GM12878 (cell line): ENCODE measurements around the gene DLD. TPM values are rescaled to one million over a fixed set of nuclear protein-coding genes. Genes with fewer than 3 reads are reported as not detected.

Experiments used
- ATAC-seq: fragments of 200-7000 bp; cut with Tn5 transposase; 3 replicates; pipeline ENCODE4 v1.9.1; 2020; ENCODE audit warnings: mild to moderate bottlenecking, moderate library complexity
- BruUV-seq: library from RNA; stranded (reverse); fragments of 400-500 nt; replicated peaks from 2 replicates; lab custom pipeline; 2021; lab: Mats Ljungman, UMichigan
- CTCF ChIA-PET: fragments of 300-600 bp; sonication (Branson Sonifier 250); formaldehyde crosslinking; extraction: SDS; loops from one replicate; lab custom pipeline; 2021; ENCODE audit warnings: inconsistent platforms; lab: Yijun Ruan, JAX
- POLR2A ChIA-PET: fragments of 350-600 bp; formaldehyde crosslinking; extraction: SDS; loops from one replicate; lab custom pipeline; 2021; ENCODE audit warnings: inconsistent platforms; lab: Charles Lee
- RAD21 ChIA-PET: fragments of 300-600 bp; sonication (Branson Sonifier 250); formaldehyde crosslinking; loops from one replicate; lab custom pipeline; 2023; ENCODE audit warnings: antibody characterized with exemption; ENCODE audit not compliant: unreplicated experiment; lab: Charles Lee
- SMC1A ChIA-PET: fragments of 300-600 bp; sonication (Branson Sonifier 250); formaldehyde crosslinking; loops from one replicate; lab custom pipeline; 2023; ENCODE audit not compliant: unreplicated experiment, uncharacterized antibody; lab: Charles Lee
- DNase-seq: peaks from one replicate; pipeline ENCODE4 v3.0.0-alpha.2; 2011; ENCODE audit warnings: low read depth, low spot score
- FAIRE-seq: peaks from 3 replicates; lab custom pipeline; 2011; peaks lifted over from hg19 to GRCh38; lab: Jason Lieb, UNC
- H2AFZ ChIP-seq: 2 replicates; pipeline ENCODE4 v1.6.0; 2011; ENCODE audit warnings: low read depth, low read length, control low read depth; ENCODE audit not compliant: control insufficient read depth
- H3K27ac ChIP-seq: 2 replicates; pipeline ENCODE4 v1.5.1; 2011; ENCODE audit warnings: control low read depth; ENCODE audit not compliant: control insufficient read depth, insufficient read depth
- H3K27me3 ChIP-seq, 2 experiments: replicated peaks in 1 of 2; 2 replicates each; pipeline versions ENCODE4 v1.6.0 to v1.6.1; 2011; ENCODE audit warnings: low read length in 1 of 2; ENCODE audit not compliant: control insufficient read depth in 2 of 2, insufficient read depth in 2 of 2
- H3K36me3 ChIP-seq, 2 experiments: 2 replicates each; pipeline ENCODE4 v1.5.1; 2011; ENCODE audit warnings: low read length in 1 of 2; ENCODE audit not compliant: control insufficient read depth in 2 of 2, insufficient read depth in 2 of 2
- H3K4me1 ChIP-seq: 2 replicates; pipeline ENCODE4 v1.6.1; 2011; ENCODE audit warnings: mild to moderate bottlenecking, low read length, moderate library complexity, mixed read lengths; ENCODE audit not compliant: control insufficient read depth, insufficient read depth
- H3K4me2 ChIP-seq: 2 replicates; pipeline ENCODE4 v1.6.0; 2011; ENCODE audit warnings: control low read depth; ENCODE audit not compliant: control insufficient read depth, insufficient read depth
- H3K4me3 ChIP-seq: fragments of 200-600 bp; sonication (generic); 2 replicates; pipeline ENCODE4 v1.5.1; 2016
- H3K79me2 ChIP-seq: 2 replicates; pipeline ENCODE4 v1.6.0; 2011; ENCODE audit warnings: low read length; ENCODE audit not compliant: control insufficient read depth, insufficient read depth
- H3K9ac ChIP-seq: 2 replicates; pipeline ENCODE4 v1.8.0; 2011; ENCODE audit warnings: low read length, control low read depth, mixed read lengths; ENCODE audit not compliant: control insufficient read depth, insufficient read depth
- H3K9me3 ChIP-seq: replicated peaks from 3 replicates; pipeline ENCODE4 v1.5.1; 2011; ENCODE audit warnings: mild to moderate bottlenecking, low read length; ENCODE audit not compliant: control insufficient read depth, insufficient read depth
- H4K20me1 ChIP-seq: 2 replicates; pipeline ENCODE4 v1.6.0; 2011; ENCODE audit not compliant: control insufficient read depth, insufficient read depth
- NFYA ChIP-seq: IDR thresholded peaks from 2 replicates; pipeline ENCODE4 v1.6.1; 2011; ENCODE audit warnings: low read depth, mild to moderate bottlenecking, low read length, improper control_type of control experiment, borderline replicate concordance
- RCOR1 ChIP-seq: conservative IDR thresholded peaks from 2 replicates; pipeline ENCODE4 v1.6.1; 2012; ENCODE audit warnings: low read depth, low read length, improper control_type of control experiment
- SMARCA5 ChIP-seq: fragments of 450-650 bp; IDR thresholded peaks from 2 replicates; pipeline ENCODE4 v1.6.1; 2017; ENCODE audit warnings: mild to moderate bottlenecking
- SMC3 ChIP-seq: IDR thresholded peaks from 2 replicates; pipeline ENCODE4 v1.6.1; 2011; ENCODE audit warnings: low read length, improper control_type of control experiment, borderline replicate concordance
- SRF ChIP-seq, 2 experiments: IDR thresholded peaks; 2 replicates each; pipeline ENCODE4 v1.6.1; 2011; ENCODE audit warnings: low read depth in 2 of 2, low read length in 2 of 2, mild to moderate bottlenecking in 1 of 2, moderate library complexity in 1 of 2
- TCF12 ChIP-seq: IDR thresholded peaks from 2 replicates; pipeline ENCODE4 v1.6.1; 2011; ENCODE audit warnings: low read depth, mild to moderate bottlenecking, low read length
- USF1 ChIP-seq: IDR thresholded peaks from 2 replicates; pipeline ENCODE4 v1.6.1; 2011; ENCODE audit warnings: borderline replicate concordance, low read depth, mild to moderate bottlenecking, moderate library complexity, mixed read lengths, low read length; ENCODE audit not compliant: insufficient read depth; ENCODE audit errors: extremely low read length
- WGBS: methylation state at CpG from one replicate; pipeline ENCODE4 v1.1.6; 2016; ENCODE audit warnings: low lambda C conversion rate; ENCODE audit not compliant: insufficient replicate concordance, insufficient coverage; ENCODE audit errors: missing lambda C conversion rate; 5-methylcytosine and 5-hydroxymethylcytosine counted together
- in situ Hi-C: fragments of 300-500 bp; cut with MboI; formaldehyde crosslinking; loops from 9 replicates; pipeline ENCODE4 v1.14.3; 2018; ENCODE audit warnings: mixed read lengths
- intact Hi-C: fragments of 100-400 bp; cut with micrococcal nuclease; formaldehyde crosslinking; loops from one replicate; pipeline ENCODE4 v1.14.2; 2022; ENCODE audit not compliant: unreplicated experiment
- polyA plus RNA-seq, 11 experiments: library from polyadenylated mRNA; depleted of rRNA in 4 of 11; unstranded in 6 of 11; stranded (reverse) in 5 of 11; fragments of >200 nt; fragmentation: Nextera tagmentation in 4 of 11; fragmentation: Illumina TruSeq in 1 of 11; extraction: Ambion mirVana in 4 of 11; extraction: Trizol in 1 of 11; gene quantifications; 1 replicate in 1 of 11; 2 replicates in 10 of 11; pipeline versions ENCODE4 v1.2.1 to v1.2.3, GENCODE V29; 2011 to 2016; ENCODE audit warnings: inconsistent platforms in 2 of 11, missing spikeins in 2 of 11, low read depth in 1 of 11
- total RNA-seq, 4 experiments: library from RNA; depleted of rRNA in 3 of 4; stranded (reverse); fragments of >200 nt in 3 of 4; fragmentation: Illumina TruSeq in 1 of 4; extraction: Trizol in 1 of 4; gene quantifications; 2 replicates each; pipeline versions ENCODE4 v1.2.1 to v1.2.3, GENCODE V29; 2013 to 2021
- TF ChIP-seq, protein P1 (sequence below): fragments of 450-650 bp; formaldehyde crosslinking; IDR thresholded peaks from 2 replicates; pipeline ENCODE4 v1.4.0; 2022; ENCODE audit warnings: mild to moderate bottlenecking, moderate library complexity

The DLD gene
- total and polyA plus RNA-seq, 10 of the 15 experiments (the other 5 are each of a cell fraction or from before 2014, with no cell fraction given), result 62.7 to 314 (median 161) TPM

DNA sequence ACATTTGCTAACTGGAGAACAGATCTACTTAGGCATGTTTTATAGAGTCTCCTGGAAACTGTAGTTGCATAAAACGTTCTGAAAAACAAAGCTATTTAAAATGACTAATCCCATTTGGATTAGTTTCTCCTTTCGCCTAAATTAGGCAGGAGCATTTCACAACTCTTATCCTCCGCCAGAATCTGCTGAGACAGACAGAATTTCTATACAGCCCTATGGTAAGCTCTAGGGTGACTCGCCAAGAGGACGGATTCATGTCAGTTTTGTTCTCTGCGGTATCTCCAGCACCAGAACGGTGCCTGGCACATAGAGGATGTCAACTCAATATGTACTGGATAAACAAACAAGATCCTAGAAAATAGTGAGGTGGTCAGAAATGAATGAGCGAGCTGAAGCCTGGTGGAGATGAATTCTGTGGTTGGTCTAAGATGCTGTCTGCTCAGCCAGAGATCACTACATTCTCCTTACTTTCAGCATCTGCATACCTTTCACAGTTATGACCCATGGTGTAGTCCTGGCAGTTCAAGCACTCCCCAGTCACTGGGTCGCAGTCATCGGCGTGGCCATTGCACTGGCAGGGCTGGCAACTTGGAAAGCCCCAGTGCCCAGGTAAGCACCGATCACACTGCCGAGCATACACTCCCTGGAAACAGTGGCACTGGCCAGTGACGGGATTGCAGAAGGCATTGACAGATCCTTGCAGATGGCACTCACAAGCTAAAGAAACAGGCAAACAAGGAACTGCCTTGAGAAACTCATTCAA lies 68.0 kb downstream of the DLD start:
- in situ Hi-C loops (no loop called here), intact Hi-C loops (no loop called here)
- Histone ChIP-seq H3K36me3 (no peaks in the 10 kb centered on the region), H3K27me3 (no peaks in the 10 kb centered on the region; a peak in 1 of 4 replicates), H3K4me1 (no peaks in the 10 kb centered on the region), H3K9me3 (no peaks in the 10 kb centered on the region), H3K9ac (no peak overlapping the region), H2AFZ (no peak overlapping the region), H3K4me2 (no peak overlapping the region), H3K4me3 (no peak overlapping the region), H3K27ac (no peak overlapping the region), H3K79me2 (no peaks in the 10 kb centered on the region), H4K20me1 (no peaks in the 10 kb centered on the region)
- CTCF ChIA-PET, result interaction anchor here (1.4 kb wide), 1 partner anchor 84 kb away, joined by 3 read pairs; no protein-coding TSS in a partner anchor
- 49% methylated on average over 14 of the region's 14 CpGs for WGBS
- no peak for FAIRE-seq
- RAD21 ChIA-PET, result no interaction called here
- POLR2A ChIA-PET, result no interaction called here
- no peak for ATAC-seq
- no TSS peak for BruUV-seq
- DNase-seq, result no peak
- SMC1A ChIA-PET, result no interaction called here
- TF ChIP-seq TCF12, result no peak
- no peak for TF ChIP-seq SRF (IDR thresholded peaks at IDR 0.05; ENCODE audit: low read depth in 2 of 2, low read length in 2 of 2)
- TF ChIP-seq NFYA, result no peak

- FAIRE-seq, result no peak
- no peak overlapping the region for H3K27ac ChIP-seq
- POLR2A ChIA-PET, result no interaction called here
- intact Hi-C loops (no loop called here), in situ Hi-C loops (no loop called here)
- no peaks in the 10 kb centered on the region for H3K4me1 ChIP-seq
- H2AFZ ChIP-seq, result no peak overlapping the region
- SMC1A ChIA-PET, result no interaction called here
- H3K9me3 ChIP-seq, result no peaks in the 10 kb centered on the region
- no TSS peak for BruUV-seq
- no peak overlapping the region for H3K9ac ChIP-seq
- no peak overlapping the region for H3K4me3 ChIP-seq
- H3K27me3 ChIP-seq, result no peaks in the 10 kb centered on the region; a peak in 1 of 4 replicates
- RAD21 ChIA-PET, result no interaction called here
- CTCF ChIA-PET, result no interaction called here
- no peaks in the 10 kb centered on the region for H3K79me2 ChIP-seq
- WGBS, result 45% methylated on average over 10 of the region's 10 CpGs
- no peaks in the 10 kb centered on the region for H3K36me3 ChIP-seq
- no peaks in the 10 kb centered on the region for H4K20me1 ChIP-seq
- no peak for ATAC-seq
- no peak for DNase-seq
- H3K4me2 ChIP-seq, result no peak overlapping the region
- no peak for TF ChIP-seq SMARCA5
- TF ChIP-seq, protein P1, sequence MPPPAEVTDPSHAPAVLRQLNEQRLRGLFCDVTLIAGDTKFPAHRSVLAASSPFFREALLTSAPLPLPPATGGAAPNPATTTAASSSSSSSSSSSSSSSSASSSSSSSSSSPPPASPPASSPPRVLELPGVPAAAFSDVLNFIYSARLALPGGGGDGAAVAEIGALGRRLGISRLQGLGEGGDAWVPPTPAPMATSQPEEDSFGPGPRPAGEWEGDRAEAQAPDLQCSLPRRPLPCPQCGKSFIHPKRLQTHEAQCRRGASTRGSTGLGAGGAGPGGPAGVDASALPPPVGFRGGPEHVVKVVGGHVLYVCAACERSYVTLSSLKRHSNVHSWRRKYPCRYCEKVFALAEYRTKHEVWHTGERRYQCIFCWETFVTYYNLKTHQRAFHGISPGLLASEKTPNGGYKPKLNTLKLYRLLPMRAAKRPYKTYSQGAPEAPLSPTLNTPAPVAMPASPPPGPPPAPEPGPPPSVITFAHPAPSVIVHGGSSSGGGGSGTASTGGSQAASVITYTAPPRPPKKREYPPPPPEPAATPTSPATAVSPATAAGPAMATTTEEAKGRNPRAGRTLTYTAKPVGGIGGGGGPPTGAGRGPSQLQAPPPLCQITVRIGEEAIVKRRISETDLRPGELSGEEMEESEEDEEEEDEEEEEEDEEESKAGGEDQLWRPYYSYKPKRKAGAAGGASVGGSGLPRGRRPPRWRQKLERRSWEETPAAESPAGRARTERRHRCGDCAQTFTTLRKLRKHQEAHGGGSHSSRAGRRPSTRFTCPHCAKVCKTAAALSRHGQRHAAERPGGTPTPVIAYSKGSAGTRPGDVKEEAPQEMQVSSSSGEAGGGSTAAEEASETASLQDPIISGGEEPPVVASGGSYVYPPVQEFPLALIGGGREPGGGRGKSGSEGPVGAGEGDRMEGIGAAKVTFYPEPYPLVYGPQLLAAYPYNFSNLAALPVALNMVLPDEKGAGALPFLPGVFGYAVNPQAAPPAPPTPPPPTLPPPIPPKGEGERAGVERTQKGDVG (CRISPR knock-in tag), result no peak
- no peak for TF ChIP-seq USF1
- TF ChIP-seq RCOR1, result no peak
- TF ChIP-seq SMC3, result no peak
Observed at GRCh38 chr7:107959527-107959898, 68.5 kb downstream of the DLD start.
